ENCODE measurements around the gene GABRD.

Gene GABRD

GRCh38 chr1:2078170-2078569, 59.0 kb downstream of the GABRD start:
- Histone ChIP-seq H3K79me2 (ENCODE audit: insufficient read depth, low read depth) (no peaks in the 10 kb centered on the region), H3K36me3 (ENCODE audit: insufficient read depth) (no peaks in the 10 kb centered on the region), H3K4me1 (ENCODE audit: low read depth, poor library complexity, severe bottlenecking) (no peaks in the 10 kb centered on the region), H3K27me3 (ENCODE audit: insufficient read depth, low read depth) (peaks cover 38% of the 10 kb centered on the region; the same call in 1 of the 2 replicates), H3K4me2 (no peak overlapping the region), H4K20me1 (ENCODE audit: insufficient read depth) (no peaks in the 10 kb centered on the region), H2AFZ (ENCODE audit: low read depth) (no peak overlapping the region), H3K4me3 (IDR thresholded peaks at IDR 0.05; ENCODE audit: insufficient read depth, low read depth, low read length) (no peak overlapping the region), H3K9ac (no peak overlapping the region), H3K27ac (no peak overlapping the region)
- TF ChIP-seq CTCF (conservative IDR thresholded peaks at IDR 0.05; ENCODE audit: low read depth, low read length) = no peak

GRCh38 chr1:2079396-2080085, 60.4 kb downstream of the GABRD start:
- no peak overlapping the region for H3K4me3 ChIP-seq (IDR thresholded peaks at IDR 0.05; ENCODE audit: insufficient read depth, low read depth, low read length)
- no peaks in the 10 kb centered on the region for H3K4me1 ChIP-seq (ENCODE audit: low read depth, poor library complexity, severe bottlenecking)
- no peaks in the 10 kb centered on the region for H3K79me2 ChIP-seq (ENCODE audit: insufficient read depth, low read depth)
- H3K27me3 ChIP-seq (ENCODE audit: insufficient read depth, low read depth) = peaks cover 36% of the 10 kb centered on the region; the same call in 1 of the 2 replicates
- no peak overlapping the region for H2AFZ ChIP-seq (ENCODE audit: low read depth)
- no peak for TF ChIP-seq CTCF (conservative IDR thresholded peaks at IDR 0.05; ENCODE audit: low read depth, low read length)
- H3K27ac ChIP-seq = no peak overlapping the region
- H3K36me3 ChIP-seq (ENCODE audit: insufficient read depth) = no peaks in the 10 kb centered on the region
- no peak overlapping the region for H3K9ac ChIP-seq
- H3K4me2 ChIP-seq = no peak overlapping the region
- H4K20me1 ChIP-seq (ENCODE audit: insufficient read depth) = no peaks in the 10 kb centered on the region

- Histone ChIP-seq H3K36me3 (ENCODE audit: insufficient read depth) (no peaks in the 10 kb centered on the region), H3K4me3 (IDR thresholded peaks at IDR 0.05; ENCODE audit: insufficient read depth, low read depth, low read length) (no peak overlapping the region), H3K79me2 (ENCODE audit: insufficient read depth, low read depth) (no peaks in the 10 kb centered on the region), H3K27me3 (ENCODE audit: insufficient read depth, low read depth) (peaks cover 37% of the 10 kb centered on the region), H3K27ac (no peak overlapping the region), H2AFZ (ENCODE audit: low read depth) (no peak overlapping the region), H4K20me1 (ENCODE audit: insufficient read depth) (no peaks in the 10 kb centered on the region), H3K4me2 (no peak overlapping the region), H3K9ac (no peak overlapping the region), H3K4me1 (ENCODE audit: low read depth, poor library complexity, severe bottlenecking) (no peaks in the 10 kb centered on the region)
- TF ChIP-seq CTCF (conservative IDR thresholded peaks at IDR 0.05; ENCODE audit: low read depth, low read length) = no peak
Measured at GRCh38 chr1:2080140-2080539, 61.0 kb downstream of the GABRD start.

Measured in KMS-11 (cell line).